Mesenchymal stem cell (in vitro differentiated cells and primary cell): Measurements from ENCODE around the gene CHMP6.

ENCODE experiments used
- DNase-seq: peaks from one replicate; pipeline ENCODE4 v3.0.0-alpha.2; 2013
- H2AFZ ChIP-seq: one replicate; pipeline ENCODE4 v1.6.1; 2013; ENCODE audit warnings: low read depth, mild to moderate bottlenecking, control low read depth, inconsistent platforms, low read length, moderate library complexity
- H2AK5ac ChIP-seq: 2 replicates; pipeline ENCODE4 v1.6.1; 2013; ENCODE audit warnings: low read length, moderate library complexity, mild to moderate bottlenecking, inconsistent platforms; ENCODE audit not compliant: severe bottlenecking
- H2BK120ac ChIP-seq: one replicate; pipeline ENCODE4 v1.6.1; 2013; ENCODE audit warnings: low read depth, mild to moderate bottlenecking, inconsistent platforms, low read length, moderate library complexity
- H2BK12ac ChIP-seq, 2 experiments: one replicate each; pipeline ENCODE4 v1.6.1; 2013; ENCODE audit warnings: inconsistent platforms in 2 of 2, low read length in 2 of 2, mild to moderate bottlenecking in 2 of 2, moderate library complexity in 2 of 2, control low read depth in 1 of 2
- H2BK15ac ChIP-seq: one replicate; pipeline ENCODE4 v1.6.1; 2013; ENCODE audit warnings: mild to moderate bottlenecking, low read depth, inconsistent platforms; ENCODE audit not compliant: poor library complexity, severe bottlenecking
- H2BK5ac ChIP-seq: 2 replicates; pipeline ENCODE4 v1.6.1; 2013; ENCODE audit warnings: low read depth, mild to moderate bottlenecking, low read length, control low read depth, inconsistent platforms; ENCODE audit not compliant: poor library complexity, severe bottlenecking
- H3K14ac ChIP-seq, 2 experiments: one replicate each; pipeline ENCODE4 v1.6.1; 2013; ENCODE audit warnings: inconsistent platforms in 2 of 2, low read length in 2 of 2, control low read depth in 1 of 2, mild to moderate bottlenecking in 1 of 2, moderate library complexity in 1 of 2
- H3K18ac ChIP-seq, 2 experiments: one replicate each; pipeline ENCODE4 v1.6.1; 2013; ENCODE audit warnings: inconsistent platforms in 2 of 2, low read length in 2 of 2, control low read depth in 1 of 2, low read depth in 1 of 2, mild to moderate bottlenecking in 1 of 2
- H3K23ac ChIP-seq, 2 experiments: one replicate each; pipeline ENCODE4 v1.6.1; 2013; ENCODE audit warnings: inconsistent platforms in 2 of 2, low read length in 2 of 2, mild to moderate bottlenecking in 2 of 2, moderate library complexity in 2 of 2, control low read depth in 1 of 2
- H3K27ac ChIP-seq: 2 replicates; pipeline ENCODE4 v1.5.1; 2013; ENCODE audit warnings: mild to moderate bottlenecking, moderate library complexity, low read length, control low read depth, inconsistent platforms; ENCODE audit not compliant: poor library complexity, severe bottlenecking
- H3K27me3 ChIP-seq, 2 experiments: 2 replicates each; pipeline versions ENCODE4 v1.6.1 to v1.7.0; 2013; ENCODE audit warnings: low read length in 2 of 2, mild to moderate bottlenecking in 2 of 2, moderate library complexity in 2 of 2, control low read depth in 1 of 2, inconsistent platforms in 1 of 2; ENCODE audit not compliant: control insufficient read depth in 1 of 2, insufficient read depth in 1 of 2
- H3K36me3 ChIP-seq, 2 experiments: 2 replicates each; pipeline versions ENCODE4 v1.6.1 to v1.7.0; 2013; ENCODE audit warnings: low read length in 2 of 2, control low read depth in 1 of 2, inconsistent platforms in 1 of 2, low read depth in 1 of 2, mild to moderate bottlenecking in 1 of 2; ENCODE audit not compliant: insufficient read depth in 2 of 2, control insufficient read depth in 1 of 2
- H3K4ac ChIP-seq, 2 experiments: one replicate each; pipeline ENCODE4 v1.6.1; 2013; ENCODE audit warnings: inconsistent platforms in 2 of 2, low read length in 2 of 2, mild to moderate bottlenecking in 2 of 2, moderate library complexity in 2 of 2, control low read depth in 1 of 2, low read depth in 1 of 2
- H3K4me1 ChIP-seq: 2 replicates; pipeline ENCODE4 v1.6.1; 2013; ENCODE audit warnings: low read depth, low read length, control low read depth; ENCODE audit not compliant: control insufficient read depth, insufficient read depth
- H3K4me2 ChIP-seq: 2 replicates; pipeline ENCODE4 v1.6.1; 2013; ENCODE audit warnings: low read length, mild to moderate bottlenecking, inconsistent platforms; ENCODE audit not compliant: poor library complexity, severe bottlenecking
- H3K4me3 ChIP-seq, 2 experiments: 2 replicates each; pipeline versions ENCODE4 v1.5.1 to v1.7.0; 2013; ENCODE audit warnings: low read length in 2 of 2, mild to moderate bottlenecking in 2 of 2, control low read depth in 1 of 2, low read depth in 1 of 2; ENCODE audit not compliant: insufficient read depth in 1 of 2
- H3K79me1 ChIP-seq: replicated peaks from 2 replicates; pipeline ENCODE4 v1.6.1; 2013; ENCODE audit warnings: mild to moderate bottlenecking, control low read depth, low read length, inconsistent platforms; ENCODE audit not compliant: poor library complexity, severe bottlenecking
- H3K9ac ChIP-seq: 2 replicates; pipeline ENCODE4 v1.7.0; 2013; ENCODE audit warnings: mild to moderate bottlenecking, low read length, moderate library complexity
- H3K9me3 ChIP-seq: 2 replicates; pipeline ENCODE4 v1.7.0; 2013; ENCODE audit warnings: mild to moderate bottlenecking, low read length; ENCODE audit not compliant: control insufficient read depth
- H4K8ac ChIP-seq: one replicate; pipeline ENCODE4 v1.6.1; 2013; ENCODE audit warnings: inconsistent platforms, mild to moderate bottlenecking, low read length, moderate library complexity
- H4K91ac ChIP-seq: one replicate; pipeline ENCODE4 v1.6.1; 2013; ENCODE audit warnings: mild to moderate bottlenecking, low read length, inconsistent platforms
- WGBS: methylation state at CpG from one replicate; pipeline ENCODE4 v1.1.7; 2013; ENCODE audit warnings: mixed read lengths; 5-methylcytosine and 5-hydroxymethylcytosine counted together

CHMP6 gene

DNA sequence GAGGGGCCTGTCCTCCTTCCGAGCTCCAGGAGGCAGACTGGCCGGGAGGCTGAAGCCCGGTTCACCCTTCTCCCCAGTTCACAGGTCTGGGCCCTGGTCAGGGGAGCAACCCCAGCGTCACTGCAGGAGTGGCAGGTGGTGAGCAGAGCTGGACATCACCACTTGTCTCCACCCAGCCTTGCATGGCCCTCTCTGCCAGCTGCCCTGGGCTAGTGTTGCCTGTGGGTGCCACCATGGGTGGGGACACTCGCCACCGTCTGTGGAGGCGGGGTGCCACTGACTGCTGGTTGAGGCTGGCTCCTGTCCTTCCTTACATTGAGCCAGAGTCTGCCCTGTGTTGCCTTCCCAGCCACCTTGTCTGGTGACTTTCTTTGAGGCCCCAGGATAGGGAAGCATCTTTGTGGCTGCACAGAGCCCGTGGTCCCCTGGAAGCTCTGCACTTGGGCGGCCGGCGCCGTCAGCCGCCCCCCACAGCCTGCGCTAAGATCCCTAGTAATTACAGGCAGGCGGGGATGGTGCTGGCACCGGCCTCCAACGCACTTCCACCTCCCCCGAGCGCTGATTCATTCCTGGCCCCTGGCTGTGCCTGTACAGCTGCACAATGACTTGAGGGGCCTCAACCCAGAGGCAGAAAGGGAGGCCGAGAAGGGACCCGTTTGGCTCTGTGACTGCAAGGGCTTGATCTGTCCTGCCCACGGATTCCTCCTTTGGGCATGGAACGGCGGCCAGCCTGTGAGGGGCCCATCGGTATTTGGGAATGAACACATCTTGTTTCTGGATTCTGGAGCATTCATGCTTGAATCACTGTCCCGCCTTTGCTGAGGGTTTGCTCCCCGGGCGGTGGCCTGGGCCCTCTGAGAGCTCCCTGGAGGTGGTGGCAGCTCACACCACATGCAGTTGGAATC, 48.5 kb downstream of the CHMP6 start:
- Histone ChIP-seq H3K18ac (peak overlapping the region; percentile 52 to 56), H2AK5ac (peak overlapping the region; percentile 94), H4K8ac (peak overlapping the region; percentile 41)

GRCh38 chr17:81040791-81041337, 49.2 kb downstream of the CHMP6 start:
- H3K4me1 ChIP-seq: peaks cover 86% of the 10 kb centered on the region
- 74% methylated on average over 6 of the region's 6 CpGs for WGBS
- H3K9me3 ChIP-seq: no peaks in the 10 kb centered on the region

More for the DNA sequence above, 48.5 kb downstream of the CHMP6 start:
- Histone ChIP-seq H3K4me3 (peak overlapping the region in 1 of 2 experiments; percentile 51), H3K23ac (no peak overlapping the region), H3K9me3 (no peaks in the 10 kb centered on the region), H3K27ac (peak overlapping the region; percentile 48), H2BK5ac (no peak overlapping the region), H2BK120ac (no peak overlapping the region), H3K36me3 (peaks cover 0 to 30% of the 10 kb centered on the region in 2 experiments), H3K79me1 (no peaks in the 10 kb centered on the region), H2BK12ac (peak overlapping the region; percentile 40 to 76), H3K9ac (peak overlapping the region; percentile 43), H3K4me2 (peak overlapping the region; percentile 24), H3K14ac (peak overlapping the region in 1 of 2 experiments; percentile 39), H2BK15ac (no peak overlapping the region), H3K27me3 (no peaks in the 10 kb centered on the region), H3K4me1 (peaks cover 78% of the 10 kb centered on the region), H3K4ac (peak overlapping the region; percentile 5 to 20), H2AFZ (no peak overlapping the region), H4K91ac (peak overlapping the region; percentile 79)
- 55% methylated on average over 28 of the region's 28 CpGs for WGBS
- DNase-seq: peak; percentile 64

DNA sequence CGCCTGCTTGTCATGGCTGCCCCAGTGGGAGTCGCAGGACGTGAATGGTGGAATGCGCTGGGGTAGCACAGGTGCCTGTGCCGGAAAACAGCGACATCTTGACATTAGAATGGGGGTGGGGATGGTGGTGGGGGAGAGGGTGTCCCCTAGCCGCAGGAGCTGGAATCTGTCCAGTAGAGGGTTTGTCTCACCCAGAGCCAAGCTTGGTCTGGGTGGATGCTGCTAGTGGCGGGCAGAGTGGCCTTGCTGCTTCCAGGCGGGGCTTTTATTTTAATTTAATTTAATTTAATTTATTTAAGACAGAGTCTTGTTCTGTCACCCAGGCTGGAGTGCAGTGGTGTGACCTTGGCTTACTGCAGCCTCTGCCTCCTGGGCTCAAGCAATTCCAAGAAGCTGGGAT, 51.0 kb downstream of the CHMP6 start:
- Histone ChIP-seq H2BK15ac (no peak overlapping the region), H4K91ac (no peak overlapping the region), H3K4me1 (peaks cover 90% of the 10 kb centered on the region), H4K8ac (no peak overlapping the region), H3K23ac (peak overlapping the region in 1 of 2 experiments; percentile 73), H3K79me1 (no peaks in the 10 kb centered on the region), H3K27me3 (no peaks in the 10 kb centered on the region), H2AFZ (no peak overlapping the region), H2BK12ac (peak overlapping the region in 1 of 2 experiments; percentile 33), H2AK5ac (peak overlapping the region; percentile 57), H3K4ac (no peak overlapping the region), H2BK5ac (no peak overlapping the region), H2BK120ac (no peak overlapping the region), H3K14ac (no peak overlapping the region), H3K9ac (no peak overlapping the region), H3K27ac (no peak overlapping the region), H3K18ac (peak overlapping the region in 1 of 2 experiments; percentile 5), H3K36me3 (peaks cover 0 to 39% of the 10 kb centered on the region in 2 experiments), H3K9me3 (no peaks in the 10 kb centered on the region), H3K4me2 (no peak overlapping the region), H3K4me3 (no peak overlapping the region)
- 97% methylated on average over 7 of the region's 9 CpGs for WGBS
- peak; percentile 3 for DNase-seq

More at GRCh38 chr17:81040791-81041337, 49.2 kb downstream of the CHMP6 start:
- H3K4ac ChIP-seq: peak overlapping the region; percentile 5 to 20
- H2BK120ac ChIP-seq: no peak overlapping the region
- no peaks in the 10 kb centered on the region for H3K79me1 ChIP-seq
- peak; percentile 53 for DNase-seq
- H3K9ac ChIP-seq: peak overlapping the region; percentile 43
- peak overlapping the region; percentile 76 to 88 for H2BK12ac ChIP-seq
- peak overlapping the region; percentile 24 for H3K4me2 ChIP-seq
- peak overlapping the region; percentile 48 for H3K27ac ChIP-seq
- peak overlapping the region in 1 of 2 experiments; percentile 39 for H3K14ac ChIP-seq
- H4K91ac ChIP-seq: peak overlapping the region; percentile 65
- H3K18ac ChIP-seq: peak overlapping the region; percentile 14 to 56
- peak overlapping the region in 1 of 2 experiments; percentile 51 for H3K4me3 ChIP-seq
- H3K27me3 ChIP-seq: no peaks in the 10 kb centered on the region
- H3K36me3 ChIP-seq: peaks cover 0 to 33% of the 10 kb centered on the region in 2 experiments
- peak overlapping the region; percentile 41 for H4K8ac ChIP-seq
- no peak overlapping the region for H2AFZ ChIP-seq
- no peak overlapping the region for H2BK5ac ChIP-seq
- H2AK5ac ChIP-seq: peak overlapping the region; percentile 94
- H3K23ac ChIP-seq: no peak overlapping the region
- peak overlapping the region; percentile 44 for H2BK15ac ChIP-seq

- Histone ChIP-seq H4K8ac (peak overlapping the region; percentile 50), H3K36me3 (peaks cover 0 to 35% of the 10 kb centered on the region in 2 experiments), H2BK5ac (peak overlapping the region; percentile 19), H3K18ac (peak overlapping the region; percentile 24 to 68), H2BK120ac (peak overlapping the region; percentile 9), H3K27me3 (no peaks in the 10 kb centered on the region), H3K4ac (no peak overlapping the region), H3K4me1 (peaks cover 87% of the 10 kb centered on the region), H3K23ac (no peak overlapping the region), H2BK15ac (no peak overlapping the region), H3K4me2 (peak overlapping the region; percentile 6), H4K91ac (peak overlapping the region; percentile 44), H3K79me1 (peaks cover 2% of the 10 kb centered on the region), H3K14ac (no peak overlapping the region), H3K9ac (no peak overlapping the region), H2BK12ac (no peak overlapping the region), H3K27ac (peak overlapping the region; percentile 94), H3K4me3 (no peak overlapping the region), H2AK5ac (peak overlapping the region; percentile 58), H3K9me3 (no peaks in the 10 kb centered on the region), H2AFZ (no peak overlapping the region)
- DNase-seq: no peak
- 93% methylated on average over 19 of the region's 19 CpGs for WGBS
Measured at GRCh38 chr17:81043319-81043724, 51.7 kb downstream of the CHMP6 start.
